Suprapubic skin (tissue), 4 donors: ENCODE results near the gene HDGF. TPM values are rescaled to one million over a fixed set of nuclear protein-coding genes. Genes with fewer than 3 reads are reported as not detected.

Experiments
- DNase-seq, 2 donors: peaks; one replicate each; pipeline ENCODE4 v3.0.0-alpha.2; 2019; ENCODE audit warnings: low spot score in 2 of 2
- H3K27ac ChIP-seq: fragments of 200-600 bp; sonication (generic); one replicate; pipeline ENCODE4 v1.5.1; 2019
- H3K27me3 ChIP-seq: fragments of 200-600 bp; sonication (generic); one replicate; pipeline ENCODE4 v1.5.1; 2019
- H3K36me3 ChIP-seq: fragments of 200-600 bp; sonication (generic); one replicate; pipeline ENCODE4 v1.5.1; 2019
- H3K4me1 ChIP-seq: fragments of 200-600 bp; sonication (generic); one replicate; pipeline ENCODE4 v1.5.1; 2019
- H3K4me3 ChIP-seq: fragments of 200-600 bp; sonication (generic); one replicate; pipeline ENCODE4 v1.5.1; 2019; ENCODE audit warnings: mild to moderate bottlenecking
- H3K9me3 ChIP-seq: fragments of 200-600 bp; sonication (generic); one replicate; pipeline ENCODE4 v1.5.1; 2019
- EP300 ChIP-seq: sonication (generic); formaldehyde crosslinking; IDR thresholded peaks from one replicate; pipeline ENCODE4 v1.6.1; 2017; ENCODE audit warnings: antibody characterized with exemption
- POLR2A ChIP-seq, 2 donors: fragments of 450-650 bp; IDR thresholded peaks; one replicate each; pipeline ENCODE4 v1.6.1; 2017; ENCODE audit warnings: antibody characterized with exemption in 2 of 2, mild to moderate bottlenecking in 2 of 2, moderate library complexity in 2 of 2
- POLR2AphosphoS5 ChIP-seq, 3 donors: sonication (generic); formaldehyde crosslinking; IDR thresholded peaks; one replicate each; pipeline ENCODE4 v1.6.1; 2017; ENCODE audit warnings: antibody characterized with exemption in 3 of 3
- WGBS: methylation state at CpG from one replicate; pipeline ENCODE4 v1.1.5; 2018; 5-methylcytosine and 5-hydroxymethylcytosine counted together
- total RNA-seq, 4 donors: library from RNA; depleted of rRNA; stranded (reverse); fragments of >200 nt; gene quantifications; one replicate each; pipeline ENCODE4 v1.1.0, GENCODE V29; 2016
- TF ChIP-seq, protein P1 (sequence below), 2 donors: fragments of 200-600 bp in 1 of 2; fragments of 450-650 bp in 1 of 2; sonication (generic) in 1 of 2; IDR thresholded peaks; one replicate each; pipeline ENCODE4 v1.5.1; 2016 to 2019; ENCODE audit warnings: antibody characterized with exemption in 2 of 2, mild to moderate bottlenecking in 1 of 2, moderate library complexity in 1 of 2

HDGF gene
- 100 to 1,000 TPM; 178 to 250 (median 210) TPM for total RNA-seq

DNA sequence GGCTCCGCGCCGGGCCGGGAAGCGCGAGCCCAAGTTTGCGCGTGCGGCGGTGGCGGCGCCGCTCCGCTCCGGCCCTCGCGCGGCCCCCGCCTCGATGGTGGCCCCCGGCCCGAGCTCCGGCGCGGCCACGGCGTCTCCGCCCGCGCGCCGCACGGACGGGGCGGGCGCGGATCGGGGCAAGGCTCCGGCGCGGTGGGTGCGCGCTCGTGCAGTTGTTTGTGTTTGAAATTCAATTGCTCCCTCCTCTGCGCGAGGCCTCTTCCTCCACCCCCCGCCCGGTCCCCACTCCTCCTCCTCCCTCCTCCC, at the start of gene HDGF:
Gene HDGF (minus strand): TSS at position 225 of the 306 bp plus-strand sequence. CDS start 246 bp downstream, outside the sequence.
- Histone ChIP-seq H3K27ac (peak within 1 kb of the TSS; percentile 99), H3K4me3 (peak within 1 kb of the TSS; percentile 96), H3K36me3 (no peaks in the 10 kb centered on the region), H3K4me1 (peaks cover 55% of the 10 kb centered on the region), H3K27me3 (no peaks in the 10 kb centered on the region), H3K9me3 (no peaks in the 10 kb centered on the region)
- WGBS, result 2% methylated on average over 12 of the region's 48 CpGs
- TF ChIP-seq EP300 (no peak), POLR2A (IDR thresholded peaks at IDR 0.05) (peak in 1 of 2 donors; percentile 34)
- TF ChIP-seq, protein P1, sequence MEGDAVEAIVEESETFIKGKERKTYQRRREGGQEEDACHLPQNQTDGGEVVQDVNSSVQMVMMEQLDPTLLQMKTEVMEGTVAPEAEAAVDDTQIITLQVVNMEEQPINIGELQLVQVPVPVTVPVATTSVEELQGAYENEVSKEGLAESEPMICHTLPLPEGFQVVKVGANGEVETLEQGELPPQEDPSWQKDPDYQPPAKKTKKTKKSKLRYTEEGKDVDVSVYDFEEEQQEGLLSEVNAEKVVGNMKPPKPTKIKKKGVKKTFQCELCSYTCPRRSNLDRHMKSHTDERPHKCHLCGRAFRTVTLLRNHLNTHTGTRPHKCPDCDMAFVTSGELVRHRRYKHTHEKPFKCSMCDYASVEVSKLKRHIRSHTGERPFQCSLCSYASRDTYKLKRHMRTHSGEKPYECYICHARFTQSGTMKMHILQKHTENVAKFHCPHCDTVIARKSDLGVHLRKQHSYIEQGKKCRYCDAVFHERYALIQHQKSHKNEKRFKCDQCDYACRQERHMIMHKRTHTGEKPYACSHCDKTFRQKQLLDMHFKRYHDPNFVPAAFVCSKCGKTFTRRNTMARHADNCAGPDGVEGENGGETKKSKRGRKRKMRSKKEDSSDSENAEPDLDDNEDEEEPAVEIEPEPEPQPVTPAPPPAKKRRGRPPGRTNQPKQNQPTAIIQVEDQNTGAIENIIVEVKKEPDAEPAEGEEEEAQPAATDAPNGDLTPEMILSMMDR (IDR thresholded peaks at IDR 0.05), result no peak
- no peak for DNase-seq

DNA sequence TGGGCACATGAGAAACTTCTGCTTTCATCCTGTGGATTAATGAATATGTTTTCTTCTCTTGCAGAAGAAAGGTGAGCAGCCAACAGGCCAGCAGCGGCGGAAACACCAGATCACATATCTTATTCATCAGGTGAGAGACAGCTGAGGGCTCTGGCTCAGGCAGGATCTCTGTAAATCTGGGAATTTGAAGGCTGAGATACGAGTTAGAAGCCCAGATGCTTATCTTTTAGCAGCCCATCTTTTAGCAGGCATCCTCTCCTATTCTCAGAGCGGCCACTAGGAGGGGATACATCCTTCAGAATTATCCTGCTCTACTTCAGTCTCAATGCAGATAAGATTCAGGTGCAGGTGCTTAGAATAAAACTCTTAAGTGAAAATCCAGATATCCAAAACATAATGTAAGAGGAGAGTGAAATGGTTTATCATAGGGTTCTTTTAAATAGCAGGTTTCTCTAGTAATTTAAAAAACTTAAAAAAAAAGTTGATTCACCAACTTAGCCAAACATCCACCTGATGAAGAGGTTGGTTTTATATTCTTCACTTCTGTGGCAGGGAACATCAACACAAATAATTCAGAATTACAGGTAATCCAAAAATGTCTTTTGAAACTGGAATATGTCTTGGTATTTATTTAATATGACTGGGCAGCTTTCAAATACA, 45.9 kb upstream of the HDGF start:
- DNase-seq, result peak in 1 of 2 donors; percentile 9
- no peaks in the 10 kb centered on the region for H3K27me3 ChIP-seq
- no peak for TF ChIP-seq EP300
- TF ChIP-seq, protein P1 (IDR thresholded peaks at IDR 0.05), result peak; percentile 37 to 70
- H3K27ac ChIP-seq, result no peak overlapping the region
- H3K4me1 ChIP-seq, result no peaks in the 10 kb centered on the region
- no peaks in the 10 kb centered on the region for H3K9me3 ChIP-seq
- 50% methylated on average over 4 of the region's 4 CpGs for WGBS
- H3K36me3 ChIP-seq, result peaks cover 95% of the 10 kb centered on the region
- H3K4me3 ChIP-seq, result no peak overlapping the region

DNA sequence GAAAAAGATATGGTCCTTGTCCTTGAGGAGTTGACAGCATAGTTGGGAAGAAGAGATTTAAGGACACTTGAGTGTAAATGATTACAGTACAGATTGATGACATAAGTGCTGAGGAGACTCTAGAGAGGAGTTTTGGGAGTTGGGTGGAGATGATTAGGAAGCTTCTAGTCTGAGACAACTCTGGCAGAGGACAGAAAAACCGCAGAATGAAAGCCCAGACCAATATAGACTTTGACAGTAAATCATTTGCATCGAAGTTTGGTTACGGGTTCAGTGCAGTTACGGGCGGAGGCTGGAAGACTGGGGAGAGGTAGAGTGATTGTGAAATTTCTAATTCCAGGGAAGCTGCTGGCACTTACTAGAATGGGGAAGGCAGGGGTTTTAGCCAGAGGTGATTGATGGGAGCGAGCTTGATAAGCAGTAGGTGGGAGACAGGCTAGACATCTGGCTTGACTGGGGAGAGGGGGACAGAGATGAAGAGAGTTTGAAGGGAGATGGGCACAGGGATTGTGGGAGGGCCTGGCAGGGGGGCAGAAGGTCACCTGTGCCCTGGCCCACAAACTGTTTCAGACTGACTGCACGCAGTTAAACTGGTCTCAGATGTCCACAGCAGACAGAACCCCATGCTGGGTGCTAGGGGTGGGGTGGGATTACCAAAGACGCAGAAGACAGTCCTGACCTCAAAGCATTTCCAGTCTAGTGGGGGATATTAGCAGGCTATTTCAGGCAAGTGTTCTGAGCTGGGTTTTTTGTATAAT, 45.0 kb upstream of the HDGF start:
- WGBS, result 75% methylated on average over 8 of the region's 8 CpGs
- Histone ChIP-seq H3K4me1 (no peaks in the 10 kb centered on the region), H3K9me3 (no peaks in the 10 kb centered on the region), H3K27me3 (no peaks in the 10 kb centered on the region), H3K36me3 (peaks cover 99% of the 10 kb centered on the region), H3K4me3 (no peak overlapping the region), H3K27ac (no peak overlapping the region)
- no peak for DNase-seq
- no peak for TF ChIP-seq EP300
- TF ChIP-seq POLR2AphosphoS5 (IDR thresholded peaks at IDR 0.05), result no peak

DNA sequence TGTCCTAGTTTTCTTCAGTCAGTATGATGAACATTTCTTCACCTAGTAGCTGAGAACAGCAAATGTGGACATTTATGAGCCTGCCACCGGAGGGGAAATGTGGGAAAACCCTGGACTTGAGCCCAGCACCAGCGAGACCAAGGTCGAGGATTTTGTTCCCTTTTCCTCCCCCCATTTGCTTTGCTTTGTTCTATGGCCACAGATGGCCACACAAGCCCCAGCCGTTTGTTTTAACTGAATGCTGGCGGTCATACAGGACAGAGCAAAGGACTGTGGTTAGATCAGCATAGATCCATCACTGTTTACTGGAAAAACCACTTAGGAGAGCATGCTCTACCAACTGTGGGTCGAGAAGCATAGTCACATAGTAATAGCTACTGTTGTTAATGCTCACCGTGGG, 44.3 kb upstream of the HDGF start:
- Histone ChIP-seq H3K36me3 (peaks cover 99% of the 10 kb centered on the region), H3K4me3 (no peak overlapping the region), H3K27me3 (no peaks in the 10 kb centered on the region), H3K9me3 (no peaks in the 10 kb centered on the region), H3K27ac (no peak overlapping the region), H3K4me1 (no peaks in the 10 kb centered on the region)
- TF ChIP-seq, protein P1 (IDR thresholded peaks at IDR 0.05), result no peak
- TF ChIP-seq POLR2AphosphoS5 (IDR thresholded peaks at IDR 0.05) (no peak), POLR2A (IDR thresholded peaks at IDR 0.05) (no peak), EP300 (no peak)
- DNase-seq, result peak in 1 of 2 donors; percentile 15
- WGBS, result 62% methylated on average over 7 of the region's 7 CpGs

DNA sequence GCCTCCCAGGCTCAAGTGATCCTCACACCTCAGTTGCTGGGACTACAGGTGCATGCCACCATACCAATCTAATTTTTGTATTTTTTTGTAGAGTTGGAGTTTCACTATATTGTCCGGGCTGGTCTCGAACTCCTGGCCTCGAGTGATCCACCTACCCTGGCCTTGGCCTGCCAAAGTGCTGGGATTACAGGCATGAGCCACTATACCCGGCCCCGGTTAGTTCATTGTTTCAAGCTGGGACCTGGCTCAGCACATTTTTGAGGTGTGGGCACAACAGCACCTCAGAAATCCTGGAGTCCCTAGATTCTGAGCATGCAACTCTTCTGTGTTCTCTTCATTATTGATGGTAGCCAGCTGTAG, 43.9 kb upstream of the HDGF start:
- peak in 1 of 2 donors; percentile 59 for DNase-seq
- Histone ChIP-seq H3K9me3 (no peaks in the 10 kb centered on the region), H3K4me3 (no peak overlapping the region), H3K27ac (no peak overlapping the region), H3K36me3 (peaks cover 99% of the 10 kb centered on the region), H3K27me3 (no peaks in the 10 kb centered on the region), H3K4me1 (no peaks in the 10 kb centered on the region)
- TF ChIP-seq POLR2AphosphoS5 (IDR thresholded peaks at IDR 0.05) (no peak), EP300 (no peak), POLR2A (IDR thresholded peaks at IDR 0.05) (no peak)
- TF ChIP-seq, protein P1 (IDR thresholded peaks at IDR 0.05), result no peak
- WGBS, result 95% methylated on average over 5 of the region's 5 CpGs
